Astrocyte of the cerebellum (primary cell): ENCODE data around the gene DLG3.
"Not testable (repeated sequence)": the region's sequence is repeated elsewhere in the genome, so short reads cannot be mapped to it uniquely, and the experiment has no call there.

Experiments used
- DNase-seq: peaks from one replicate; pipeline ENCODE4 v3.0.0-alpha.2; 2011; ENCODE audit warnings: low read depth
- H3K4me3 ChIP-seq: 2 replicates; pipeline ENCODE4 v1.5.1; 2011; ENCODE audit warnings: mild to moderate bottlenecking, low read depth, low read length, moderate library complexity
- in situ Hi-C: cut with HindIII; loops from 2 replicates; pipeline ENCODE4 v1.10.0; 2017; ENCODE audit warnings: low sequenced_read_pairs
- TF ChIP-seq, protein P1 (sequence below): IDR thresholded peaks from 2 replicates; pipeline ENCODE4 v1.5.1; 2012; ENCODE audit warnings: low read length, low read depth, moderate library complexity, mild to moderate bottlenecking; ENCODE audit errors: missing control alignments

Gene DLG3

DNA sequence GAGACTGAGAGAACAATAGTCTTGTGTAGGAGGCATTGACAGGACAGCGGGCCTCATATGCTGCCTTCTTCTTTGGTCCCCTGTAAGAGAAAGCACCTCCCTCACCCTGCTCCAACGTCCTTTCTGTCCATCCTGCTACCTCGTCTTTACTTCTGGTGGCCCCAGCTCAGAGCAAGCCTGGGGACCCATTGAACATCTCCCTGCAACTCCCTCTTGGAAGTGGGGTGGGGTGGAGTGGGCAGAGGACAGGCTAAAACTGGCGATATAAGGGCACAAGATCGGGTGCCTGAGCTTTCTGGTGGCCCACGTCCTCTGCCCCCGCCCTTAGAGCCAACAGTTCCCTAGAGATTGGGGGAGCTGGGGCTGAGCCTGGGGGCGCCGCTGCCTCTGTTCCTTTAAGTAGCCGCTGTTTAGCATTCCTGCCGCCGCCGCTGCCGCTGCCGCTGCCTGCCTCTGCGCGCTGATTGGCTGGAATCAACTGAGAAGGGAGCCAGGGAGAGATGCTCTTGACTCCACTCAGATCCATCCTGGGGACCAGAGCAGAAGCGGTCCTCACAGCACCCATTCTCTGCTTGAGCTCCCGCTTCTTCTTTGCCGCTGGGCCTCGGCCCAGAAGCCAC, at the start of gene DLG3:
Gene DLG3, plus strand, starts transcription at position 510 of the 620 bp plus-strand sequence. CDS start 367 bp downstream, outside the sequence.
- H3K4me3 ChIP-seq, result no peak within 1 kb of the TSS
- DNase-seq, result no peak
- TF ChIP-seq, protein P1, sequence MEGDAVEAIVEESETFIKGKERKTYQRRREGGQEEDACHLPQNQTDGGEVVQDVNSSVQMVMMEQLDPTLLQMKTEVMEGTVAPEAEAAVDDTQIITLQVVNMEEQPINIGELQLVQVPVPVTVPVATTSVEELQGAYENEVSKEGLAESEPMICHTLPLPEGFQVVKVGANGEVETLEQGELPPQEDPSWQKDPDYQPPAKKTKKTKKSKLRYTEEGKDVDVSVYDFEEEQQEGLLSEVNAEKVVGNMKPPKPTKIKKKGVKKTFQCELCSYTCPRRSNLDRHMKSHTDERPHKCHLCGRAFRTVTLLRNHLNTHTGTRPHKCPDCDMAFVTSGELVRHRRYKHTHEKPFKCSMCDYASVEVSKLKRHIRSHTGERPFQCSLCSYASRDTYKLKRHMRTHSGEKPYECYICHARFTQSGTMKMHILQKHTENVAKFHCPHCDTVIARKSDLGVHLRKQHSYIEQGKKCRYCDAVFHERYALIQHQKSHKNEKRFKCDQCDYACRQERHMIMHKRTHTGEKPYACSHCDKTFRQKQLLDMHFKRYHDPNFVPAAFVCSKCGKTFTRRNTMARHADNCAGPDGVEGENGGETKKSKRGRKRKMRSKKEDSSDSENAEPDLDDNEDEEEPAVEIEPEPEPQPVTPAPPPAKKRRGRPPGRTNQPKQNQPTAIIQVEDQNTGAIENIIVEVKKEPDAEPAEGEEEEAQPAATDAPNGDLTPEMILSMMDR, result no peak
- in situ Hi-C loops, result no loop called here

DNA sequence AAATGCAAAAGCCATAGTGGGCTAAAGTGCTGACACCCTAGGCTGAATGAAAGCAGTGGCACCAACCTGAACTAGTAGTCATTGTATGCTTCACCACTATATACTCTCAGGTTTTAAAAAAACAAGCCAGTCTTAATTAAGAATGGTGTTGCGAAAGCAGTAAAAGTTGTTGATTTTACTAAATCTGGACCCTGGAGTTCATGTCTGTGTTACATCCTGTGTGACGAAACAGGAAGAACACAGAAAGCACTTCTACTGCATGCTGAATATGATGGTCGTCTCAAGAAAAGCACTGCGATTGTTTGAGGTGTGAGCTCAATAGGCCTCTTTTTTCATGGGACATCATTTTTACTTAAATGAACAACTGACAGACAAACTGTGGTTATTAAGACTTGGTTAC, 45.7 kb upstream of the DLG3 start:
- TF ChIP-seq, protein P1, result no peak
- H3K4me3 ChIP-seq, result no peak overlapping the region
- in situ Hi-C loops, result no loop called here
- DNase-seq, result no peak

DNA sequence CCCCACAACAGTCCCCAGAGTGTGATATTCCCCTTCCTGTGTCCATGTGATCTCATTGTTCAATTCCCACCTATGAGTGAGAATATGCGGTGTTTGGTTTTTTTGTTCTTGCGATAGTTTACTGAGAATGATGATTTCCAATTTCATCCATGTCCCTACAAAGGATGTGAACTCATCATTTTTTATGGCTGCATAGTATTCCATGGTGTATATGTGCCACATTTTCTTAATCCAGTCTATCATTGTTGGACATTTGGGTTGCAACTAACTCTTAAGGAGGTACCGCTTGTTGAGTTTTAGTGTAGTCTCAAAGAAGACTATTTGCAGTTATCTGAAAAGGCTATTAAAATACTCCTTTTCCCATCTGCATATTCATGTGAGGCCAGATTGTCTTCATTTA, 44.5 kb upstream of the DLG3 start:
- DNase-seq, in situ Hi-C loops, H3K4me3 ChIP-seq: not testable (repeated sequence)

DNA sequence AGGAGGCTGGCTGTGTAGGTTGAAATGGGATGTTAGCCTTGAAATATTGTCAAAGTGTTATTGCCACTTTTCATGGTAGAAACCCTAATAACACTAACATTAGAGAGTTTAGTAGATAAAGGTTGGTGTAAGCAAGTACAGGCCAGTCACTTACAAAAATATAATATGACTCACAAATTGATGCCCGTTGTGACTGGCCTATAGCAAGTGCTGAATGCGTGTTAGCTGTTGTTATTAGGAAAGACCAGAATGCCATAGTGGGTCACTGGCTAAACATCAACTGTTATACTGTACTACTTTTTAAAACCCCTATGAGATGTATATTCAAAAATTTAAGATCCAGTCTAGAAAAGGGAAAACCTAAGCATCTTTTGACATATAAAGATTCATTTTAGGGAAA, 41.9 kb upstream of the DLG3 start:
- H3K4me3 ChIP-seq, result no peak overlapping the region
- in situ Hi-C loops, result no loop called here
- TF ChIP-seq, protein P1, result no peak
- DNase-seq, result no peak

DNA sequence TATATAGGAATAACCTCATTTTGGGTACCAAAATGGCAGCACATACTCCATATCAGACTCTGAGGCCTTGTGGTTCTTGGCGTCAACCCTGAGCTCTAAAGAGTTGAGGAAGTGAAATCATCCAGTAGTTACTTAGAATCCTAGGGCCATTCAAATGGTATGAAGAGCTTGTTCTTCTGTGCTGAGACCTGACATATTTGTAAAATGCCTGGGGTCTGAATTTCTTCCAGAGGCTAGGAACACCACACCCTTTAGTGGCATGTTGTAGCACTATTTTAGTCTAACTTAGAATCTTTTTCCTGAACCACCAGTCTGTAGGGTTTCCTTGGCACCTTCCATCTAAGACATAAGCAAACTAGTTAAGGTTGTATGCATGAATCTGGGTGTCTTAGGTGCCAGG, 39.6 kb upstream of the DLG3 start:
- TF ChIP-seq, protein P1, result no peak
- DNase-seq, result no peak
- in situ Hi-C loops, result no loop called here
- no peak overlapping the region for H3K4me3 ChIP-seq

DNA sequence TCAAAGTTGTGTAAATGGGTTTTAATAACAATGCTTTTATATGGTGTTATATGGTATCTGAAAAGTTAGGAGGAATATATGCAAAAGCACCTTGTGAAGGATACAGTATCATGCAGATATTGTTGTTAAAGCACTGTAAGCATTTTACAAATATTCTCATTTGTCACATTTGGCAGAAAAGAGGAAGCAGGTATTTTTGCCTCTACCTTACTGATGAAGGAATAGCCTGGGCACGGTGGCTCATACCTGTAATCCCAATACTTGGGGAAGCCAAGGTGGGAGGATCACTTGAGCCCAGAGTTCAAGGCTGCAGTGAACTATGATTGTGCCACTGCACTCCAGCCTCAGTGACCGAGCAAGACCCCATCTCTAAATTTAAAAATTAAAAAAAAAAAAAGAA, 33.7 kb upstream of the DLG3 start:
- in situ Hi-C loops, result no loop called here
- TF ChIP-seq, protein P1, result no peak
- DNase-seq, result no peak
- H3K4me3 ChIP-seq, result no peak overlapping the region

DNA sequence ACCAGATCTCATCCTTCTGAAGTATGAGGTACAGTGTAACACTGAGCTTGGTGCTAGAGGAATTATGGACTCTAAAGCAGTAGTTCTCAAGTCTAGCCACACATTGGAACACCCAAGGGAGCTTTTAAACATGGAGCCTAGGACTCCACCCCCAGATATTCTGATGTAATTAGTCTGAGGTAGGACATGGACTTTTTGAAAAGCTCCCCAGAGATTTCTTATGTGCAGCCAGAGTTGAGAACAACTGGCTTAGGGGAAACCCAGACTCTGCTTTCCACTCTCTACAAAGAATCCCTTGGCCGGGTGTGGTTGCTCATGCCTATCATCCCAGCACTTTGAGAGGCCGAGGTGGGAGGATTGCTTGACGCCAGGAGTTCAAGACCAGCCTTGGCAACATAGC, 33.2 kb upstream of the DLG3 start:
- in situ Hi-C loops, result no loop called here
- DNase-seq, result no peak
- TF ChIP-seq, protein P1, result no peak
- H3K4me3 ChIP-seq, result no peak overlapping the region
